SIG-M5 treated with dmso at 0.1 percent for 504 hours (cell line): ENCODE measurements around the gene WAPL.

Experiments used
- DNase-seq: peaks from one replicate; lab custom pipeline; 2025; ENCODE audit not compliant: unreplicated experiment; lab: John Stamatoyannopoulos, UW

WAPL gene

DNA sequence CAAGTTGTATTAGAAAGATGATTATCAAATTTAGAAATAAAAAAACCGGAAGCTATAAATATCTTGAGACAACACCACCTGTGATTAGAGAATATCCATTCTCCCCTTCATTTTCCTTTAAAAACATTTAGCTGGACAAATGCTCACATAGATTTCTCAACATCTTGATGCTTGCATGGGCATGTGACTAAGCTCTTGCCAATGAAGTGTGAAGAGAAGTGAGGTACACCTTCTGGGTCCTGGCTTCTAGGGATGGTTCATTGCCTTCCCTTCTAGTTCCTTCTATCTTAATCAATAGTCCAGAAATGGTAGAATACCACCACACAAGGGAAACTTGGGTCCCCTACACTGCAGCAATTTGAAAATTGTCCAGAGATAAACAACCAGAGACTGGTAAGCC is 41.0 kb downstream of the WAPL start:
- no peak for DNase-seq

DNA sequence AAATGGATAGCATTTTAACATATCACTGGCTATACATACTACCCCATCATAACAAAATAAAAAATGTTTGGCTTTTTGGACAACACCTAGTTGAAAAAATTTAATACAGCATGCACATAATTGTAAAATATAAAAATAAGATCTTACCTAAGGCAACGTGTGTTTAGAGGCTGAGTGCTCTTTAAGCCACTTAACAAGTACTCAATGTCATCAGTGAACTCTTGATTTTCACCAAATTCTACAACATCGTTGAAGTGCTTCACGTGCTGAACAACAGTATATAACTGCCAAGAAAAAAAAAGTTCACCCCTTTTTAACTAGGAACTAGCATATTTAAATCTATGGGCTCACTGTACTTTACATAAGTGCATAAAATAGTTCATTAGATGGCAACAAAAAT is 49.5 kb downstream of the WAPL start:
- no peak for DNase-seq

- DNase-seq, result no peak
These were observed 59.4 kb downstream of the WAPL start for GRCh38 chr10:86461963-86462804.

DNA sequence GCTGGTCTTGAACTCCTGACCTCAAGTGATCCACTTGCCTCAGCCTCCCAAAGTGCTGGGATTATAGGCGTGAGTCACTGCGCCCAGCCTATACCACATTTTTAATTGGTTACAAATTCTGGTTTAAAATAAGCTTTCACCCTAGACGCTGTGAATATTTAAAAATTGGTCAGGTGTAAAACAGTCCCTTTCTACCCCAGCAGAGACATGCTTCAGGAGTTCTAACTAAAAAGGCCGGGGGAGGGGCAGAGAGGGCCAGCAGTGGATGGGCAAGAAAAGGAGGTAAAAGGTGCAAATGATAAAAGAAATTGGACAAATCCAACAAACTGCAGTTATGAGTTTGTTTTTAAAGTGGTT is 70.0 kb downstream of the WAPL start:
- DNase-seq, result no peak

GRCh38 chr10:86450806-86451603 is 70.6 kb downstream of the WAPL start:
- DNase-seq, result no peak

DNA sequence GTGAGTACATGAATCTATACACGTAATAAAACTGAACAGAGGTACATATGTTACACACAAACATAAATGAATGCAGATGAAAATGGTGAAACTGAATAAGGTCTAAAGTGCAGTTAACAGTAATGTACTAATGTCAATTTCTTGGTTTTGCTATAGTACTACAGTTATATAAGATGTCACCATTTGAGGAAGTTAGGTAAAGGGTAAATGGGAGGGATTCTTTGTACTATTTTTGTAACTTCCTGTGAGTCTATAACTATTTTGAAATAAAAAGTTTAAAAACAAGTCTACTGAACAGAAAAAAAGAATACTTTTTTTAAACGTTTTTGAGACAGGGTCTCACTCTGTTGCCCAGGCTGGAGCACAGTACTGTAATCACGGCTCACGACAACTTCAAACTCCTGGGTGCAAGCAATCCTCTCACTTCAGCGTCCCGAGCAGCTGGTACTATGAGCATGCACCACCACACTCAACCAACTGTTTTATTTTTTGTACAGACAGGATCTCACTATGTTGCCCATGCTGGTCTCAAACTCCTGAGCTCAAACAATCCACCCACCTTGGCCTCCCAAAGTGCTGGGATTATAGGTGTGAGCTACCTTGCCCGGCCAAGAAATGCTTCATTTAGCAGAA is 71.5 kb downstream of the WAPL start:
- peak; percentile 45 for DNase-seq

DNA sequence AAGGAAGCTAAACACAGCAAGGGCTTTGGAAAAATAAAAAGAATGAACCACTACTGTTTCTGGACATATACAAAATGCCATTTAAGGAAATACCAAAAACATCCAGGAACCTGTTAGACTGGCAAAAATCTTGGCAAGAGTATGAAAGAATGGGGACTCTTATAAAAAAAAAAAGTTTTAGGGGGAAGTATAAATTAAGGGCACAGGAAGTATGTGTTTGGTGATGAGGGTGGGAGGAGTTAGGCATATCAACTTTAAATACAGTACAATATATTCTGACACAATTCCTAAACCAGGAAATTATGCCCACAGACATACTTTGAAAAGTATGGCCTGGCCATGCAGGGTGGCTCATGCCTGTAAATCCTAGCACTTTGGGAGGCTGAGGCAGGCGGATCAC is 74.2 kb downstream of the WAPL start:
- DNase-seq, result no peak

GRCh38 chr10:86446987-86447386 is 74.6 kb downstream of the WAPL start:
- DNase-seq, result no peak

DNA sequence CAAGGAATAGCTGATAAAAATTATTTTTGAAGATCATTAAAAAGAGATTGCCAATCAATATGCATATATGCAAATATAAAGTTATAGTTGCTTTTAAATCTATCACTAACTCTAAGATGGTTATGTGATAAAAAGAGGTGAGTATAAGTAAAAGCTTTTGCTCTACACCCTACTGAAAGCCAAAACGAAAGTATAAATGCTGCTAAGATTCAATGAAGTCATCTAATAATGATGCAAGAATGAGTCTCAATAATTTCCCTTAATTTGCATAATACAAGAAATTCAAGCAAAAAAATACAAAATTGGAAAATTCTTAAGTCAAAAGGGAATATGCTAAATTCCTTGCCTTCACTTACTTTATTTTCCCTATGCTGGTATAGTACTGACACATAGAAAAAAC is 75.2 kb downstream of the WAPL start:
- DNase-seq, result no peak

GRCh38 chr10:86443936-86444335 is 77.7 kb downstream of the WAPL start:
- no peak for DNase-seq

- no peak for DNase-seq
These were observed 78.5 kb downstream of the WAPL start for GRCh38 chr10:86443069-86443468.

GRCh38 chr10:86440874-86441843 is 80.4 kb downstream of the WAPL start:
- DNase-seq, result no peak

DNA sequence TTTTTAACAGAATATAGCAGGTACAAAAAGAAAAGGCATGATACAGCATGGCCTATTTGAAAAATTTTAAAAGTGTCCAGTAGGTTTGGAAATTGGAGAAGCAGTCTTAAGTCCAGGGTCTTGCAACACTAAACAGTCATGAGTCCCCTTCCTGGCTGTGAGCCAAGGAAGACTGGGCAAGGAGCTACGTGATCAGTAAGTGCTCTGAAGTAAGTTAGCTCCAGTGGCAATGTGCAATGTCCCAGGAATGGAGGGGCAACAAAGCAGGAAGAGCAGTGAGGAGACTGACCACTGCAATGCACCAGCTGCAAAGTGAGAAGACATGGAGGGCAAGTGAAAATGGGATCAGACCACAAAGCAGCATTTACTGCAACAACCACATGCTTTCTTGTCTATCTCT is 82.0 kb downstream of the WAPL start:
- DNase-seq, result peak; percentile 44

- DNase-seq, result no peak
These were observed 83.4 kb downstream of the WAPL start for GRCh38 chr10:86438091-86438749.

- DNase-seq, result no peak
These were observed 84.1 kb downstream of the WAPL start for GRCh38 chr10:86437447-86437846.

GRCh38 chr10:86436963-86437362 is 84.6 kb downstream of the WAPL start:
- DNase-seq, result no peak

GRCh38 chr10:86434656-86435055 is 86.9 kb downstream of the WAPL start:
- no peak for DNase-seq

DNA sequence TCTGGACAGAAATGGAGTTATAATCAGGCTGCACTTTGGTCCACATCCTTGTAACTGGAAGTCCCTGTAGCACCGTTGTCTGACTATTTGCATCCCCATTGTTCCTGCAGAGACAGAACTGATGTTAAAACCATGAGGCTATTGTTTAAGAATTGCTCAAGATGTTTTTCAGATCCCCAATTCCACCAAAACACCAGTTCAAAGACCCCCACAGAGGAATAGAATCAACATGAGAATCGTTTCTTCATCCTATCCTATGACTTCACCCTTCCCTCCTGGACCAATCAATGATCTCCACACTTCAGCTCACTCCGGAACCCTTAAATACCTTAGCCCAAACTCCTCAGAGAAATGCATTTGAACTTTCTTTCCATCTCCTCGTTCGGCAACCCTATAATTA is 97.9 kb downstream of the WAPL start:
- no peak for DNase-seq

DNA sequence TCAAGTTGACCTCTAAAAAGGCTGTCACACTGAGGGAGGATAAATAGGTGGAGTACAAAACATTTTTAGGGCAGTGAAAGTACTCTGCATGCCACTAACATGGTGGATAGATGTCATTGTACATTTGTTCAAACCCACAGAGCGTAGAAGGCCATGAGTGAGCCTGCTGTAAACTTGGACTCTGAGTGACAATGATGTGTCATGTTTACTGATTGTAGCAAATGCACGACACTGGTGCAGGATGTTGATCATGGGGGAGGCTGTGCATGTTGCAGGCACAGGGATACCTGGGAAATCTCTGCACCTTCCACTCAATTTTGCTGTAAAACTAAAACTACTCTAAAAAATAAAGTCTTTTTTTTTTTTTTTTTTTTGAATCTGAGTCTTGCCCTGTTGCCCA is 102.5 kb downstream of the WAPL start:
- no peak for DNase-seq

DNA sequence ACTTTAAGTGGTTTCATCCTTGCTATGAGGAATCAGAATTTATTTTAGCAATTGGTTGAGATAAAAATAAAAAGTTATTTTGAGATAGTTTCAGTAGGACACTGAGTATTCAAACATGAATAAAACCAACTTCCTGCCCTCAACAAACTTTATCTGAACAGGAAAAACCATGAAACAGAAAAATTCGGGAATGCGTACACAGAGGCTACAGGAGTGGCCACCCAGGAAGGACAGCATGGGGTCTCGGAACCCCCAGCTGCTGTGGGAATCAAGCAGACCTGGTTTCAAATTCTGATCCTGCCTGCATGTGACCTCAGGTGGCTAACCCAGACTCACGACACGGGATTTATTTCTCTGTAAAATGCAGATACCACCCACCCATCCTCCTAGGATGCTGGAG is 106.0 kb downstream of the WAPL start:
- no peak for DNase-seq
